C4-2B (cell line): Measurements from ENCODE around the gene CDK9.

Experiments
- H3K27ac ChIP-seq: fragments of 450-650 bp; 2 replicates; pipeline ENCODE4 v1.5.1; 2017
- CTCF ChIP-seq: fragments of 450-650 bp; conservative IDR thresholded peaks from 2 replicates; pipeline ENCODE4 v1.5.1; 2017; ENCODE audit warnings: mild to moderate bottlenecking
- ZFX ChIP-seq: fragments of 450-650 bp; IDR thresholded peaks from 2 replicates; pipeline ENCODE4 v1.6.1; 2017

The CDK9 gene

GRCh38 chr9:127763918-127764384 is 21.9 kb upstream of the CDK9 start:
- no peak for TF ChIP-seq ZFX
- TF ChIP-seq CTCF = no peak
- no peak overlapping the region for H3K27ac ChIP-seq

DNA sequence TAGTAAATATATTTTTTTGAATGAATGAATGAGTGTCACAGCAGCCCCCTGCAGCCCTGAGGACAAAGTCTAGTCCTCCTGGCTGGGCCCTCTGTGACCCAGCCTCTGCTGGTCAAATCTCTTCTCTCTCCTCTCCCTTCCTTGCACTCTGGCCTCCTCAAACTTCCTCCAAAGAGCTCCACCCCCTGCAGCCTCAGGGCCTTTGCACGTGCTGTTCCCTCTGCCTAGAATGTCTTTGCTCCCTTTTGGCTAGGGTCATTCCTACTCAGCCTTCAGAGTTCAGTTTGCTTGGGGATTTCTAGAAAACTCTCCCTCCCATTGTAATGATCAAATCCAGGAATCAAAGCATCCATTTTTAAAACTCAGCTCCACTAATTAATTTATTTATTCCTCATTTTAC is 20.4 kb upstream of the CDK9 start:
- H3K27ac ChIP-seq = no peak overlapping the region
- TF ChIP-seq ZFX = no peak
- no peak for TF ChIP-seq CTCF

GRCh38 chr9:127767410-127767809 is 18.4 kb upstream of the CDK9 start:
- no peak for TF ChIP-seq ZFX
- TF ChIP-seq CTCF = no peak
- H3K27ac ChIP-seq = no peak overlapping the region

GRCh38 chr9:127767909-127768331 is 17.9 kb upstream of the CDK9 start:
- H3K27ac ChIP-seq = no peak overlapping the region
- TF ChIP-seq CTCF (no peak), ZFX (no peak)

DNA sequence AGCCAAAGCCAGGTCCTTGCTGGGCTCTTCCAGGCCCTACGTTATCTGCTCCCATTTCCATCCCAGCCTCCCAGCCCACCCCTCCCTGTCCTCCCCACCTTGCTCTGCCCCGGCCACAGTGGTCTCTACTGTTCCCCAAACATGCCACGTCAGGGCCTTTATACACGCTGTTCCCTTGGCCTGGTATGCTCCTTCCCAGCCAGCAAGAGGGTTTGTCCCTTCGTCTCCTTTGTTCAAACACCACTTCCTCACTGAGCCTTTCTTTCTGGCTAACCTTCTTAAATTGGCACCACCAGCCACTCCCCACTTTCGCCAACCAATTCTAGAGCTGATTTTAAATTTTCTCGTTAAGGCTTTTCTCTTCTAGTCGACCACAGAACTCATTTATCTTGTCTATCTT is 17.1 kb upstream of the CDK9 start:
- H3K27ac ChIP-seq = no peak overlapping the region
- no peak for TF ChIP-seq ZFX
- TF ChIP-seq CTCF = no peak

DNA sequence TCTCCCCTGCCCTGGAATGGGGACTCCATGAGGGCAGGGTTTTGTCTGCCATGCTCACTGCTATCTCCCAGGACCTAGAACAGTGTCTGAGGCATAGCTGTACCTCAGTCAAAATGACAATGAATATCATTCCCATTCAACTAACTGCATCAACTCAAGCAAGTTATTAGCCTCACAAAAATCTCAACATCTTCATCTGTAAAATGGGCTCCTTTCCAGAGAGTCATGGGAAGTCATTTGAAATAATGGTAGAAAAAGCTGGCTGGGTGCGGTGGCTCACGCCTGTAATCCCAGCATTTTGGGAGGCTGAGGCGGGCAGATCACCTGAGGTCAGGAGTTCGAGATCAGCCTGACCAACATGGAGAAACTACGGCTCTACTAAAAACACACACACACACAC is 16.7 kb upstream of the CDK9 start:
- TF ChIP-seq CTCF (no peak), ZFX (no peak)
- H3K27ac ChIP-seq = no peak overlapping the region

- no peak for TF ChIP-seq CTCF
- no peak overlapping the region for H3K27ac ChIP-seq
Measured at GRCh38 chr9:127769929-127770582, 15.8 kb upstream of the CDK9 start.
